HT-29 (cell line): ENCODE measurements around the gene SNX13. TPM values are rescaled to one million over a fixed set of nuclear protein-coding genes. Genes with fewer than 3 reads are reported as not detected.
"Not testable (repeated sequence)": the region's sequence is repeated elsewhere in the genome, so short reads cannot be mapped to it uniquely, and the experiment has no call there.

Source experiments
- DNase-seq: peaks from one replicate; pipeline ENCODE4 v3.0.0-alpha.2; 2015; ENCODE audit warnings: low spot score
- total RNA-seq: library from RNA; depleted of rRNA; stranded (reverse); fragments of >200 nt; shearing (Covaris generic); gene quantifications from 2 replicates; pipeline ENCODE4 v1.2.3, GENCODE V29; 2014

SNX13 gene
- total RNA-seq, 1 experiment from 2014 or later = 23.5 TPM

- no peak for DNase-seq
Measured at GRCh38 chr7:17854261-17855047, 85.8 kb downstream of the SNX13 start.

GRCh38 chr7:17852361-17852760, 87.9 kb downstream of the SNX13 start:
- DNase-seq = no peak

- DNase-seq = no peak
Measured at GRCh38 chr7:17849504-17849903, 90.8 kb downstream of the SNX13 start.

- no peak for DNase-seq
Measured at GRCh38 chr7:17848516-17848915, 91.8 kb downstream of the SNX13 start.

GRCh38 chr7:17846935-17847334, 93.4 kb downstream of the SNX13 start:
- no peak for DNase-seq

GRCh38 chr7:17845197-17845547, 95.1 kb downstream of the SNX13 start:
- no peak for DNase-seq

- DNase-seq = peak; percentile 8
Measured at GRCh38 chr7:17844514-17845196, 95.6 kb downstream of the SNX13 start.

- DNase-seq = no peak
Measured at GRCh38 chr7:17844022-17844421, 96.3 kb downstream of the SNX13 start.

GRCh38 chr7:17843041-17843440, 97.3 kb downstream of the SNX13 start:
- DNase-seq = no peak

GRCh38 chr7:17832820-17833355, 107.4 kb downstream of the SNX13 start:
- DNase-seq = no peak

- no peak for DNase-seq
Measured at GRCh38 chr7:17832242-17832641, 108.1 kb downstream of the SNX13 start.

- no peak for DNase-seq
Measured at GRCh38 chr7:17830206-17830605, 110.1 kb downstream of the SNX13 start.

- no peak for DNase-seq
Measured at GRCh38 chr7:17829001-17829400, 111.3 kb downstream of the SNX13 start.

- no peak for DNase-seq
Measured at GRCh38 chr7:17822547-17823173, 117.6 kb downstream of the SNX13 start.

- no peak for DNase-seq
Measured at GRCh38 chr7:17816903-17817302, 123.4 kb downstream of the SNX13 start.

- no peak for DNase-seq
Measured at GRCh38 chr7:17815318-17815717, 125.0 kb downstream of the SNX13 start.

GRCh38 chr7:17814058-17814457, 126.2 kb downstream of the SNX13 start:
- DNase-seq = no peak

GRCh38 chr7:17809215-17809614, 131.1 kb downstream of the SNX13 start:
- DNase-seq = not testable (repeated sequence)

GRCh38 chr7:17807242-17807641, 133.1 kb downstream of the SNX13 start:
- no peak for DNase-seq

GRCh38 chr7:17806631-17807030, 133.7 kb downstream of the SNX13 start:
- no peak for DNase-seq

GRCh38 chr7:17802056-17802455, 138.2 kb downstream of the SNX13 start:
- no peak for DNase-seq
